PC-3 (cell line): ENCODE measurements around the gene KLHL36. TPM values are rescaled to one million over a fixed set of nuclear protein-coding genes. Genes with fewer than 3 reads are reported as not detected.
"Not testable (repeated sequence)": the region's sequence is repeated elsewhere in the genome, so short reads cannot be mapped to it uniquely, and the experiment has no call there.

Experiments used
- ATAC-seq: fragments of 200-7000 bp; cut with Tn5 transposase; 2 replicates; pipeline ENCODE4 v1.9.1; 2020; ENCODE audit warnings: mild to moderate bottlenecking, moderate library complexity
- BruUV-seq: library from RNA; stranded (reverse); fragments of 400-500 nt; replicated peaks from 2 replicates; lab custom pipeline; 2021; lab: Mats Ljungman, UMichigan
- CTCF ChIA-PET: fragments of 300-600 bp; sonication (Branson Sonifier 250); formaldehyde crosslinking; loops from one replicate; lab custom pipeline; 2022; ENCODE audit warnings: antibody characterized with exemption; lab: Charles Lee
- POLR2A ChIA-PET: fragments of 300-600 bp; sonication (Branson Sonifier 250); formaldehyde crosslinking; loops from one replicate; lab custom pipeline; 2022; ENCODE audit warnings: antibody characterized with exemption; ENCODE audit not compliant: unreplicated experiment; lab: Charles Lee
- DNase-seq: peaks from one replicate; pipeline ENCODE4 v3.0.0-alpha.2; 2015
- H2AFZ ChIP-seq: fragments of 300-600 bp; sonication (generic); 2 replicates; pipeline ENCODE4 v1.6.0; 2016; ENCODE audit warnings: antibody characterized with exemption, low read length
- H3F3A ChIP-seq: fragments of 300-600 bp; sonication (generic); one replicate; pipeline ENCODE4 v1.6.0; 2017; ENCODE audit warnings: antibody characterized with exemption, low read length, control low read depth, mild to moderate bottlenecking; ENCODE audit not compliant: unreplicated experiment
- H3K27ac ChIP-seq: fragments of 300-600 bp; sonication (generic); 2 replicates; pipeline ENCODE4 v1.5.1; 2016; ENCODE audit warnings: mild to moderate bottlenecking, low read length
- H3K27me3 ChIP-seq: fragments of 300-600 bp; sonication (generic); 2 replicates; pipeline ENCODE4 v1.6.1; 2016; ENCODE audit warnings: low read length, mixed read lengths
- H3K36me3 ChIP-seq: fragments of 300-600 bp; sonication (generic); 2 replicates; pipeline ENCODE4 v1.6.1; 2016; ENCODE audit warnings: low read depth, mixed run types, low read length, mixed read lengths
- H3K4me1 ChIP-seq: fragments of 300-600 bp; sonication (generic); 2 replicates; pipeline ENCODE4 v1.5.1; 2016; ENCODE audit warnings: low read length; ENCODE audit not compliant: insufficient read depth
- H3K4me2 ChIP-seq: fragments of 300-600 bp; sonication (generic); 2 replicates; pipeline ENCODE4 v1.6.0; 2016; ENCODE audit warnings: low read length
- H3K4me3 ChIP-seq: fragments of 300-600 bp; sonication (generic); 2 replicates; pipeline ENCODE4 v1.5.1; 2016; ENCODE audit warnings: mild to moderate bottlenecking, low read length, mixed read lengths
- H3K79me2 ChIP-seq: fragments of 300-600 bp; sonication (generic); 2 replicates; pipeline ENCODE4 v1.6.1; 2017; ENCODE audit warnings: low read length, mixed read lengths
- H3K9ac ChIP-seq: fragments of 300-600 bp; sonication (generic); 2 replicates; pipeline ENCODE4 v1.6.0; 2016; ENCODE audit warnings: mild to moderate bottlenecking, low read length
- H3K9me2 ChIP-seq: fragments of 300-600 bp; sonication (generic); replicated peaks from 2 replicates; pipeline ENCODE4 v1.6.1; 2016; ENCODE audit warnings: mixed run types, low read length, mixed read lengths
- H3K9me3 ChIP-seq: fragments of 300-600 bp; sonication (generic); 2 replicates; pipeline ENCODE4 v1.6.1; 2016; ENCODE audit warnings: low read length, mixed read lengths
- H4K20me1 ChIP-seq: fragments of 300-600 bp; sonication (generic); 2 replicates; pipeline ENCODE4 v1.6.1; 2016; ENCODE audit warnings: low read length, mixed read lengths
- EZH2 ChIP-seq: fragments of 300-600 bp; sonication (generic); IDR thresholded peaks from one replicate; pipeline ENCODE4 v1.6.1; 2017; ENCODE audit warnings: antibody characterized with exemption, mild to moderate bottlenecking, low read length; ENCODE audit not compliant: unreplicated experiment
- EZH2phosphoT487 ChIP-seq: fragments of 300-600 bp; sonication (generic); IDR thresholded peaks from 2 replicates; pipeline ENCODE4 v1.6.1; 2018; ENCODE audit warnings: mild to moderate bottlenecking, antibody characterized with exemption, low read length, borderline replicate concordance
- intact Hi-C: fragments of 100-400 bp; cut with micrococcal nuclease; formaldehyde crosslinking; loops from 2 replicates; pipeline ENCODE4 v1.9.0; 2023
- total RNA-seq: library from RNA; depleted of rRNA; stranded (reverse); fragments of >200 nt; gene quantifications from 2 replicates; pipeline ENCODE4 v1.2.3, GENCODE V29; 2014
- TF ChIP-seq, protein P1 (sequence below): fragments of 300-600 bp; sonication (generic); conservative IDR thresholded peaks from 2 replicates; pipeline ENCODE4 v1.5.1; 2017; ENCODE audit warnings: antibody characterized with exemption, low read depth, mild to moderate bottlenecking, low read length

KLHL36 gene
- total RNA-seq, 1 experiment from 2014 or later: 33.8 TPM

DNA sequence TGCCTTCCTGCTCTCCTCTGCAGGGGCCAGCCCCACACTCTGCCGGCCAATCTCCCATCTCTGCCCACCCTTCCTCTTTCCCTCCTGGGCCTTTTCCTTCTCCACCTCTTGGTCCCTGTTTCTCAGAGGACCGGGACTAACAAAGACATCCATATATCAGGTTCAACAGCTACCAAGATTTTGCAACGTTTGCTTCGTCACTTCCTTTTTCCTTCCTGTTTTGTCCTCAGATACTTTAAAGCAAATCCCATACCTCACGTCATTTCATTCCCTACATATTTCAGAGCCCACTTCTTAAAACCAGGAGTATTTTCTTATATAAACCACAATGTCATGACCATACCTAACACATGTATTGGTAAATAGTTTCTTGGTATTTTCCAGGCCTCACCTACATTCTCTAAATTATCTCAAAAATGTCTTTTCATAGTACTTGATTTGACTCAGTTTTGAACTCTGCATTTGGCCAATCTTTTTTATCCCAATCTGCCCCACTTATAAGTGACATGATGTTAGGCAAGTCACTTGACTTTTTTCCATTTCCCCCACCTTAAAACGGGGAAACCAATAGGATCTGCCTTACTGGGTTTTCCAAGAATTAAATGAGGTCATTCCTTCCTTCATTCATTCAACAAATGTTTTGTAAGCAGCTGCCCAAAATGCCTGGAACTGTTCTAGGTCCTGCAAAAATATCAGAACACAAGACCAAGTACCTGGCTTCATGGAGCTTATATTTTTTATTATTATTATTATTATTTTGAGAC is 44.3 kb downstream of the KLHL36 start:
- no peak overlapping the region for H2AFZ ChIP-seq
- no peak overlapping the region for H3K9ac ChIP-seq
- intact Hi-C loops: no loop called here
- H4K20me1 ChIP-seq: no peaks in the 10 kb centered on the region
- no peaks in the 10 kb centered on the region for H3K9me2 ChIP-seq
- H3F3A ChIP-seq: no peaks in the 10 kb centered on the region
- ATAC-seq (no peak), DNase-seq (no peak)
- TF ChIP-seq, protein P1, sequence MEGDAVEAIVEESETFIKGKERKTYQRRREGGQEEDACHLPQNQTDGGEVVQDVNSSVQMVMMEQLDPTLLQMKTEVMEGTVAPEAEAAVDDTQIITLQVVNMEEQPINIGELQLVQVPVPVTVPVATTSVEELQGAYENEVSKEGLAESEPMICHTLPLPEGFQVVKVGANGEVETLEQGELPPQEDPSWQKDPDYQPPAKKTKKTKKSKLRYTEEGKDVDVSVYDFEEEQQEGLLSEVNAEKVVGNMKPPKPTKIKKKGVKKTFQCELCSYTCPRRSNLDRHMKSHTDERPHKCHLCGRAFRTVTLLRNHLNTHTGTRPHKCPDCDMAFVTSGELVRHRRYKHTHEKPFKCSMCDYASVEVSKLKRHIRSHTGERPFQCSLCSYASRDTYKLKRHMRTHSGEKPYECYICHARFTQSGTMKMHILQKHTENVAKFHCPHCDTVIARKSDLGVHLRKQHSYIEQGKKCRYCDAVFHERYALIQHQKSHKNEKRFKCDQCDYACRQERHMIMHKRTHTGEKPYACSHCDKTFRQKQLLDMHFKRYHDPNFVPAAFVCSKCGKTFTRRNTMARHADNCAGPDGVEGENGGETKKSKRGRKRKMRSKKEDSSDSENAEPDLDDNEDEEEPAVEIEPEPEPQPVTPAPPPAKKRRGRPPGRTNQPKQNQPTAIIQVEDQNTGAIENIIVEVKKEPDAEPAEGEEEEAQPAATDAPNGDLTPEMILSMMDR: no peak
- no TSS peak for BruUV-seq
- H3K27ac ChIP-seq: no peak overlapping the region
- POLR2A ChIA-PET: interaction anchor here (0.6 kb wide), 1 partner anchor 10 kb away, joined by 3 read pairs; no protein-coding TSS in a partner anchor
- H3K27me3 ChIP-seq: no peaks in the 10 kb centered on the region
- H3K79me2 ChIP-seq: no peaks in the 10 kb centered on the region
- H3K4me1 ChIP-seq: peaks cover 4% of the 10 kb centered on the region; the same call in 1 of the 2 replicates
- H3K4me2 ChIP-seq: no peak overlapping the region
- CTCF ChIA-PET: interaction anchor here (0.6 kb wide), 1 partner anchor 160 kb away, joined by 3 read pairs; no protein-coding TSS in a partner anchor
- no peaks in the 10 kb centered on the region for H3K9me3 ChIP-seq
- no peaks in the 10 kb centered on the region for H3K36me3 ChIP-seq
- no peak overlapping the region for H3K4me3 ChIP-seq

DNA sequence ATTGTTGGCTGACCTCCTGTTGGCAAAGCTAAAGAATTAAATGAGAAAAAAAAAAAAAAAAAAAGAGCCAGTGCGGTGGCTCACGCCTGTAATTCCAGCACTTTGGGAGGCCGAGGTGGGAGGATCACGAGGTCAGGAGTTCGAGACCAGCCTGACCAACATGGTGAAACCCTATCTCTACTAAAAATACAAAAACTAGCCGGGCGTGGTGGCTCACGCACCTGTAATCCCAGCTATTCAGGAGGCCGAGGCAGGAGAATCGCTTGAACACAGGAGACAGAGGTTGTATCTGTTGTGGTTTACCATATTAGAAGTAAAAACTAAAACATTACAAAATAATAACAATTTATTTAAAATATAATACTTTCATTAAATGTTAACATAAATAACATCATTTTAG is 45.6 kb downstream of the KLHL36 start:
- H3K9me3 ChIP-seq, H3K27me3 ChIP-seq, H3K4me2 ChIP-seq, H4K20me1 ChIP-seq, intact Hi-C loops, DNase-seq, H2AFZ ChIP-seq, POLR2A ChIA-PET, BruUV-seq, H3K9me2 ChIP-seq, H3K79me2 ChIP-seq, H3K9ac ChIP-seq, CTCF ChIA-PET, H3K27ac ChIP-seq, H3K4me1 ChIP-seq, H3F3A ChIP-seq, H3K36me3 ChIP-seq, ATAC-seq, H3K4me3 ChIP-seq: not testable (repeated sequence)

DNA sequence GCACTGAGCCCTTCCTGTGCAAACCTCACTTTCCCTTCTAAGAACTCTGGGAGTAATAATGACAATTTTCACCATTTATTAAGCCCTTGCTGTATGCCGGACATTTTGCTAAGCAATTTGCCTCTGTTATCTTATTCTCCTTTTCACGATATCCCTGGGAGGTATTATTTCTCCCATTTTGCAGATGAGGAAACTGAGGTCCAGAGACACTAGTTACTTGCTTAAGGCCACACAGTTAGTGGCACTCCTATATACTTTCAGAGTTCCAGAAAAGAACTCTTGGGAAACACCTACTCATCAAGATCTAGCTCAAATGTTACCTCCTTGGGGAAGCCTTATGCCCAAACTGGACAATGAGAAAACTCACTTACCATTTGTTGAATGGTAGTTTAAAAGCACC is 46.7 kb downstream of the KLHL36 start:
- BruUV-seq: no TSS peak
- H2AFZ ChIP-seq: no peak overlapping the region

More for the DNA sequence above, 46.7 kb downstream of the KLHL36 start:
- H3K27ac ChIP-seq: no peak overlapping the region
- no peak overlapping the region for H3K4me3 ChIP-seq
- H3K4me2 ChIP-seq: no peak overlapping the region
- no peaks in the 10 kb centered on the region for H3K9me2 ChIP-seq
- H3K36me3 ChIP-seq: no peaks in the 10 kb centered on the region
- POLR2A ChIA-PET: no interaction called here
- ATAC-seq (no peak), DNase-seq (no peak)
- CTCF ChIA-PET: no interaction called here
- H4K20me1 ChIP-seq: no peaks in the 10 kb centered on the region
- peaks cover 2% of the 10 kb centered on the region; the same call in 1 of the 2 replicates for H3K79me2 ChIP-seq
- H3F3A ChIP-seq: no peaks in the 10 kb centered on the region
- TF ChIP-seq EZH2 (no peak), EZH2phosphoT487 (no peak)
- TF ChIP-seq, protein P1: no peak
- H3K9ac ChIP-seq: no peak overlapping the region
- H3K9me3 ChIP-seq: no peaks in the 10 kb centered on the region
- H3K4me1 ChIP-seq: peaks cover 5% of the 10 kb centered on the region; the same call in 1 of the 2 replicates
- intact Hi-C loops: no loop called here
- no peaks in the 10 kb centered on the region for H3K27me3 ChIP-seq
